ENCODE results near the gene PLXNC1. TPM values are rescaled to one million over a fixed set of nuclear protein-coding genes. Genes with fewer than 3 reads are reported as not detected.
A peak's percentile ranks its signal among the peaks of the same experiment; 100 is the strongest.

Gene PLXNC1
- total and polyA plus RNA-seq, 7 experiments from 2014 or later, result 2.5 to 57.2 (median 12.6) TPM

DNA sequence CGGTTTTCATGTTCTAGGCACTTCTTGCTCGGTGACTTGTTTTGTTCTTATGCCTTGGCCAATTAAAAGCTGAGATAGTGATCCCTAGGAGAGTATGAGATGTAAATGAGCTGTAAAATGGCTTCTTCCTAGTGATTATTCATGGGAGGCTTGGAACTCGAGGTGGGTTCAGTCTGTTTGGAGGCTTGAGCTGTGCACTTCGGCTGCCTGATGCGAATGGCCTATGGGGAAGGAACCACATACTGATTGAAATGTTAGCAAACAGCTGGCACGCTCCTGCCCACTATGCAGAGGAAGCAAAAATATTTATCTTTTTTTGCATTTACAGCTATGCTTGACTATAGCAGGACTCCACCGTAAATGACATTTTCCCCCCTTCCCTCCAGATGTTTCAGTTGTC is 75.5 kb downstream of the PLXNC1 start:
- no peak for DNase-seq
- no peak overlapping the region for H3K4me3 Mint-ChIP-seq
- no peak overlapping the region for H3K27ac ChIP-seq (ENCODE audit: low read depth, low read length)
- no peak overlapping the region for H3K4me3 ChIP-seq (ENCODE audit: low read length)
- H3K27ac Mint-ChIP-seq, result no peak overlapping the region
- POLR2A ChIA-PET, result interaction anchor here (1.1 kb wide), 1 partner anchor 13 kb away, joined by 3 read pairs; no protein-coding TSS in a partner anchor
- peaks cover 0 to 11% (median 0%) of the 10 kb centered on the region in 3 experiments for H3K36me3 ChIP-seq (ENCODE audit: control insufficient read depth in 2 of 3, insufficient read depth in 3 of 3, low read length in 3 of 3)
- H3K27me3 ChIP-seq (ENCODE audit: control insufficient read depth in 2 of 2, insufficient read depth in 2 of 2, low read length in 2 of 2), result no peaks in the 10 kb centered on the region
- intact Hi-C loops (cut with micrococcal nuclease), result no loop called here
- peaks cover 0 to 5% (median 0%) of the 10 kb centered on the region in 11 donors for H3K9me3 Mint-ChIP-seq
- no peaks in the 10 kb centered on the region for H3K9me3 ChIP-seq (ENCODE audit: control insufficient read depth in 2 of 3, low read length in 3 of 3)
- H3K27me3 Mint-ChIP-seq, result no peaks in the 10 kb centered on the region
- H3K4me1 ChIP-seq (ENCODE audit: control insufficient read depth in 2 of 2, insufficient read depth in 2 of 2, low read length in 2 of 2), result no peaks in the 10 kb centered on the region
- ATAC-seq, result no peak
- H3K36me3 Mint-ChIP-seq, result peaks cover 9 to 59% (median 45%) of the 10 kb centered on the region in 5 donors
- CTCF ChIA-PET, result no interaction called here
- H3K4me1 Mint-ChIP-seq, result peaks cover 0 to 7% (median under 1%) of the 10 kb centered on the region in 7 donors

DNA sequence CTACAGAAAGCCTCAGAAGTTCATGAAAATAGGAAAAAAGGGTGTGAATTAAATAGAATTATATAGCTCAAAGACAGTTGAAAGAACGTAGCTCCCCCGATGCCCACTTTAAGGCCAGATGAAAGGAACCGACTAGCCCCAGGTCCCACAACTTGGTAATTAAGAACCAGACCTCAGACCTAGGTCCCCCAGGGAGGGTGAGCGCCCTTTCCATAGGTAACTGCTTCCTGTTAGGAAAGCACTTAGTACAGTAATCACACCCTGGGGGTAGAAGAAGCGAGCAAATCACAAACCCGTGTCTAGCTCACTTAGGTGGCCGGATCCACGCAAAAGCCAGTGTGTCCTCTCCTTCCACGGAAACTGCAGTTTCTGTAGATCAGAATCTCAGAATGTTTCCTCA is 77.1 kb downstream of the PLXNC1 start:
- Mint-ChIP-seq H3K4me3 (no peak overlapping the region), H3K4me1 (peaks cover 5 to 17% (median 10%) of the 10 kb centered on the region in 7 donors), H3K36me3 (peaks cover 9 to 62% (median 37%) of the 10 kb centered on the region in 5 donors), H3K27ac (no peak overlapping the region), H3K9me3 (peaks cover 0 to 5% (median 0%) of the 10 kb centered on the region in 11 donors), H3K27me3 (no peaks in the 10 kb centered on the region)
- Histone ChIP-seq H3K4me3 (ENCODE audit: low read length) (no peak overlapping the region), H3K27me3 (ENCODE audit: control insufficient read depth in 2 of 2, insufficient read depth in 2 of 2, low read length in 2 of 2) (no peaks in the 10 kb centered on the region), H3K27ac (ENCODE audit: low read depth, low read length) (no peak overlapping the region), H3K9me3 (ENCODE audit: control insufficient read depth in 2 of 3, low read length in 3 of 3) (no peaks in the 10 kb centered on the region), H3K4me1 (ENCODE audit: control insufficient read depth in 2 of 2, insufficient read depth in 2 of 2, low read length in 2 of 2) (peaks cover 1 to 7% of the 10 kb centered on the region in 2 donors), H3K36me3 (ENCODE audit: control insufficient read depth in 2 of 3, insufficient read depth in 3 of 3, low read length in 3 of 3) (peaks cover 0 to 11% (median 0%) of the 10 kb centered on the region in 3 experiments)
- ATAC-seq (no peak), DNase-seq (no peak)
- ChIA-PET POLR2A (no interaction called here), CTCF (no interaction called here)
- intact Hi-C loops (cut with micrococcal nuclease), result no loop called here

DNA sequence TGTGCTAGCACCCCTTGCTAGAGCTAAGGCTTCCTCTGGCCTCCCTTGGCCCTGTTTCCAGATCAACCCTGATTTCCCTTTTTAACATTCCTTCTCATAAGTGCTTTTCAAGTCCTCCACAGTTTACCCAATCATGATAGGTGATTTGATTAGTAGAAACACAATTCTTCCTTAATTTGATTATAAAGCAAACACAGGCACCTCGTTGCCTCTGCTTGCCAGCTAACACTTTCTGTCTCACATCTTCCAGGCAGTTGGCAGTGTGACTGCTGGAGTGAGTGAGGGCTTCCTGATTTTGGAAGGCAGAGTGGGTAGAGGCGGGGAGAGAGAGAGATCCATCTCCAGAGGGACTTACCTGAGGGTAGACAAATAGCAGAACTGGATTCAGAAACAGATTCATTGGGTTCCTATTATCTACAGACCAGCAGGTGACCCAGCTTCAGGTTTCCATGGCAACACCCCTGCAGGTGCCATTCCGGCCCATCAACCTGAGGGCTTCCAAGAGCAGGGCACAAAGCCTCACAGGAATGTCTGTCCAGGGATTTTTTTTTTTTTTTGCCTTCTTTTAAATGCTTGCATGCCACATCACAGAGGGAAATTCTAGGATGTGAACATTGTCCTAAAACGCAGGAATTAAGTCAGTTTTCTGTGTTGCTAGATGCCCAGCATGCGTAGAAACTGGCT is 77.7 kb downstream of the PLXNC1 start:
- H3K4me3 Mint-ChIP-seq, result no peak overlapping the region
- no peaks in the 10 kb centered on the region for H3K27me3 Mint-ChIP-seq
- POLR2A ChIA-PET, result no interaction called here
- ATAC-seq (no peak), DNase-seq (no peak)
- H3K9me3 Mint-ChIP-seq, result peaks cover 0 to 5% (median 0%) of the 10 kb centered on the region in 11 donors
- peaks cover 9 to 61% (median 34%) of the 10 kb centered on the region in 5 donors for H3K36me3 Mint-ChIP-seq
- no peaks in the 10 kb centered on the region for H3K9me3 ChIP-seq (ENCODE audit: control insufficient read depth in 2 of 3, low read length in 3 of 3)
- no peak overlapping the region for H3K27ac ChIP-seq (ENCODE audit: low read depth, low read length)
- no peak overlapping the region for H3K27ac Mint-ChIP-seq
- peaks cover 8 to 23% (median 13%) of the 10 kb centered on the region in 7 donors for H3K4me1 Mint-ChIP-seq
- no peaks in the 10 kb centered on the region for H3K27me3 ChIP-seq (ENCODE audit: control insufficient read depth in 2 of 2, insufficient read depth in 2 of 2, low read length in 2 of 2)
- H3K4me3 ChIP-seq (ENCODE audit: low read length), result no peak overlapping the region
- intact Hi-C loops (cut with micrococcal nuclease), result no loop called here
- H3K4me1 ChIP-seq (ENCODE audit: control insufficient read depth in 2 of 2, insufficient read depth in 2 of 2, low read length in 2 of 2), result peaks cover 6 to 10% of the 10 kb centered on the region in 2 donors
- peaks cover 0 to 11% (median 0%) of the 10 kb centered on the region in 3 experiments for H3K36me3 ChIP-seq (ENCODE audit: control insufficient read depth in 2 of 3, insufficient read depth in 3 of 3, low read length in 3 of 3)
- CTCF ChIA-PET, result no interaction called here

DNA sequence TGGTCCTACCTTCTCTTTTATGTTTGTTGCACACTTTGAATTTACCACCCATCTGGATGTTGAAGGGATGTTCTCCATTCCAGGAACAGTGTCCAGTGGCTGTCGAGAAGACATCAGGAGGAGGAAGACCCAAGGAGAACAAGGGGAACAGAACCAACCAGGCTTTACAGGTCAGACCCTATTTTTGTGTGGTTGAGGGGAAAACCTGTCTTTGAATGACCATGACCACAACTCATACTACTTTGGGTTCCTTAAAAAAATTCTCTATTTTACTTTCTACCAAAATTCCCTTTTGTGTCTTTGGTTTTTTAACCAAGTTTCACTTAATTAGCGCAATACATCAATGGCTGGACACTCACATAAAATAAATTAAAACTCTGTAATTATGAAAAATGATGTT is 78.7 kb downstream of the PLXNC1 start:
- no peak overlapping the region for H3K4me3 Mint-ChIP-seq
- DNase-seq (no peak), ATAC-seq (no peak)
- peaks cover 9 to 66% (median 40%) of the 10 kb centered on the region in 5 donors for H3K36me3 Mint-ChIP-seq
- H3K4me1 Mint-ChIP-seq, result peaks cover 8 to 27% (median 13%) of the 10 kb centered on the region in 7 donors
- H3K27ac Mint-ChIP-seq, result no peak overlapping the region
- ChIA-PET CTCF (no interaction called here), POLR2A (no interaction called here)
- peaks cover 0 to 5% (median 0%) of the 10 kb centered on the region in 11 donors for H3K9me3 Mint-ChIP-seq
- Histone ChIP-seq H3K4me1 (ENCODE audit: control insufficient read depth in 2 of 2, insufficient read depth in 2 of 2, low read length in 2 of 2) (peaks cover 6 to 10% of the 10 kb centered on the region in 2 donors), H3K27ac (ENCODE audit: low read depth, low read length) (no peak overlapping the region), H3K36me3 (ENCODE audit: control insufficient read depth in 2 of 3, insufficient read depth in 3 of 3, low read length in 3 of 3) (peaks cover 0 to 11% (median 0%) of the 10 kb centered on the region in 3 experiments), H3K27me3 (ENCODE audit: control insufficient read depth in 2 of 2, insufficient read depth in 2 of 2, low read length in 2 of 2) (no peaks in the 10 kb centered on the region), H3K4me3 (ENCODE audit: low read length) (no peak overlapping the region), H3K9me3 (ENCODE audit: control insufficient read depth in 2 of 3, low read length in 3 of 3) (no peaks in the 10 kb centered on the region)
- no peaks in the 10 kb centered on the region for H3K27me3 Mint-ChIP-seq
- intact Hi-C loops (cut with micrococcal nuclease), result no loop called here

DNA sequence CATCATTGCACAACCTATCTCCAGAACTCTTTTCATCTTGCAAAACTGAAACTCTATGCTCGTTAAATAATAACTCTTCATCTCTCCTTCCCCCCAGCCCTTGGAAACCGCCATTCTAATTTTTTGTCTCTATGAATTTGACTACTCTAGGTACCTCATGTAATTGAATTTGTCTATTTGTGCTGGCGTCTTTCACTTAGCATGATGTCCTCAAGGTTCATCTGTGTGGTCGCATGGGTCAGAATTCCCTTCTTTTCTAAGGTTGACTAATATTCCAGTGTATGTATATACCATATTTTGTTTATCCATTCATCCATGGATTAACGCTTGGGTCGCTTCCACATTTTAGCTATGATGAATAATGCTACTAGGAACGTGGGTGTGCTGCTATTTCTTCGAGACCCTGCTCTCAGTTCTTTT is 80.1 kb downstream of the PLXNC1 start:
- Mint-ChIP-seq H3K27me3 (no peaks in the 10 kb centered on the region), H3K36me3 (peaks cover 9 to 65% (median 40%) of the 10 kb centered on the region in 5 donors), H3K4me3 (no peak overlapping the region), H3K9me3 (peaks cover 0 to 5% (median 0%) of the 10 kb centered on the region in 11 donors), H3K4me1 (peaks cover 6 to 27% (median 13%) of the 10 kb centered on the region in 7 donors), H3K27ac (no peak overlapping the region)
- no peaks in the 10 kb centered on the region for H3K27me3 ChIP-seq (ENCODE audit: control insufficient read depth in 2 of 2, insufficient read depth in 2 of 2, low read length in 2 of 2)
- H3K36me3 ChIP-seq (ENCODE audit: control insufficient read depth in 2 of 3, insufficient read depth in 3 of 3, low read length in 3 of 3), result peaks cover 0 to 11% (median 0%) of the 10 kb centered on the region in 3 experiments
- ChIA-PET CTCF (no interaction called here), POLR2A (no interaction called here)
- intact Hi-C loops (cut with micrococcal nuclease), result no loop called here
- no peak overlapping the region for H3K27ac ChIP-seq (ENCODE audit: low read depth, low read length)
- H3K4me3 ChIP-seq (ENCODE audit: low read length), result no peak overlapping the region
- ATAC-seq (no peak), DNase-seq (no peak)
- H3K4me1 ChIP-seq (ENCODE audit: control insufficient read depth in 2 of 2, insufficient read depth in 2 of 2, low read length in 2 of 2), result peaks cover 6 to 10% of the 10 kb centered on the region in 2 donors
- H3K9me3 ChIP-seq (ENCODE audit: control insufficient read depth in 2 of 3, low read length in 3 of 3), result no peaks in the 10 kb centered on the region

DNA sequence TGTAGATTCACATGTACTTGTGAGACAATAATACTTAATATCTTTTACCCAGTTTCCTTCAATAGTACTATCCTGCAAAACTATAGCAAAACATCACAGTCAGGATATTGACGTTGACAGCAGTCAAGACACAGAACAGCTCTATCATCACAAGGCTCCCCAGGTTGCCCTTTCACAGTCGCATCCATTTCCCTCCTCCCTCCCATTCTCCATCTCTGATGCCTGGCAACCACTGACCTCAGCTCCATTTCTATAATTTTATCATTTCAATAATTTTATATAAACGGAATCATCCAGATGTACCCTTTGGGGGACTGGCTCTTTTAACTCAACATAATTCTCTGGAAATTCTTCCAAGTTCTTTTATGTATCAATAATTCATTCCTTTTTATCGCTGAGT is 81.5 kb downstream of the PLXNC1 start:
- Mint-ChIP-seq H3K4me3 (peak overlapping the region in 3 of 10 donors; percentile 32 to 71 (median 41)), H3K27ac (peak overlapping the region in 2 of 9 donors; percentile 80 to 82), H3K4me1 (peaks cover 6 to 27% (median 13%) of the 10 kb centered on the region in 7 donors), H3K27me3 (no peaks in the 10 kb centered on the region), H3K9me3 (peaks cover 0 to 5% (median 0%) of the 10 kb centered on the region in 11 donors), H3K36me3 (peaks cover 6 to 58% (median 36%) of the 10 kb centered on the region in 5 donors)
- no peak for ATAC-seq
- intact Hi-C loops (cut with micrococcal nuclease), result loop anchor here in 1 of 2 donors (2.0 kb wide), 1 partner anchor 33 kb away; no protein-coding TSS in a partner anchor
- peaks cover 0 to 11% (median 0%) of the 10 kb centered on the region in 3 experiments for H3K36me3 ChIP-seq (ENCODE audit: control insufficient read depth in 2 of 3, insufficient read depth in 3 of 3, low read length in 3 of 3)
- ChIA-PET POLR2A (no interaction called here), CTCF (no interaction called here)
- H3K4me3 ChIP-seq (ENCODE audit: low read length), result no peak overlapping the region
- no peaks in the 10 kb centered on the region for H3K9me3 ChIP-seq (ENCODE audit: control insufficient read depth in 2 of 3, low read length in 3 of 3)
- H3K4me1 ChIP-seq (ENCODE audit: control insufficient read depth in 2 of 2, insufficient read depth in 2 of 2, low read length in 2 of 2), result peaks cover 6 to 10% of the 10 kb centered on the region in 2 donors
- H3K27me3 ChIP-seq (ENCODE audit: control insufficient read depth in 2 of 2, insufficient read depth in 2 of 2, low read length in 2 of 2), result no peaks in the 10 kb centered on the region
- DNase-seq, result no peak
- H3K27ac ChIP-seq (ENCODE audit: low read depth, low read length), result no peak overlapping the region
